ENCODE results near the gene PRRC1. TPM values are rescaled to one million over a fixed set of nuclear protein-coding genes. Genes with fewer than 3 reads are reported as not detected.
A peak's percentile ranks its signal among the peaks of the same experiment; 100 is the strongest.

Gene PRRC1
- total and polyA plus RNA-seq, 9 of the 15 experiments (the other 6 are each of a cell fraction or from before 2014, with no cell fraction given) = 23.4 to 68.7 (median 43.9) TPM

- ATAC-seq (no peak), FAIRE-seq (no peak), DNase-seq (ENCODE audit: extremely low read depth in 1 of 4, low spot score in 3 of 4) (no peak)
- ChIA-PET POLR2A (no interaction called here), CTCF (ENCODE audit: low intra/inter-chr PET ratio) (no interaction called here)
- Histone ChIP-seq H3K4me1 (replicated peaks in 1 of 2; ENCODE audit: control insufficient read depth in 2 of 2, insufficient read depth in 2 of 2, low read length in 2 of 2) (no peaks in the 10 kb centered on the region), H3K4me2 (ENCODE audit: insufficient read depth, low read length) (no peak overlapping the region), H3K79me2 (ENCODE audit: control insufficient read depth, insufficient read depth, low read length) (no peaks in the 10 kb centered on the region), H3K9me1 (ENCODE audit: control insufficient read depth, insufficient read depth, low read length) (no peaks in the 10 kb centered on the region), H3K36me3 (ENCODE audit: control insufficient read depth, insufficient read depth, low read length) (no peaks in the 10 kb centered on the region), H3K9me3 (replicated peaks; ENCODE audit: control insufficient read depth, insufficient read depth, low read depth, low read length) (no peaks in the 10 kb centered on the region), H3K9ac (ENCODE audit: insufficient read depth in 1 of 2, low read depth in 2 of 2, low read length in 2 of 2) (no peak overlapping the region), H2AFZ (ENCODE audit: low read depth, low read length) (no peak overlapping the region), H4K20me1 (replicated peaks; ENCODE audit: control insufficient read depth, insufficient read depth, low read length) (no peaks in the 10 kb centered on the region), H3K27me3 (ENCODE audit: control insufficient read depth in 2 of 2, insufficient read depth in 2 of 2, low read length in 2 of 2) (peaks cover 0 to 6% of the 10 kb centered on the region in 2 experiments; a peak in 1 of 5 replicates), H3K27ac (ENCODE audit: extremely low read depth, low read depth, low read length) (no peak overlapping the region), H3K4me3 (no peak overlapping the region)
- in situ Hi-C loops (cut with MboI) (no loop called here), intact Hi-C loops (cut with micrococcal nuclease) (no loop called here)
- 0% methylated on average over 3 of the region's 3 CpGs for WGBS (ENCODE audit: insufficient coverage, low coverage, missing lambda C conversion rate)
- BruUV-seq (replicated peaks) = no TSS peak
- peak; percentile 75 for TF ChIP-seq ZBTB40 (IDR thresholded peaks at IDR 0.05)
- no peak for TF ChIP-seq ZBTB40 (CRISPR knock-in tag; IDR thresholded peaks at IDR 0.05)
- no peak for TF ChIP-seq CREM (IDR thresholded peaks at IDR 0.05; ENCODE audit: low read depth)
Measured at GRCh38 chr5:127585661-127586060, 68.2 kb downstream of the PRRC1 start.

Data from K562 (cell line).